H9 (cell line): ENCODE measurements around the gene GNG11. TPM values are rescaled to one million over a fixed set of nuclear protein-coding genes. Genes with fewer than 3 reads are reported as not detected.

Experiments used
- DNase-seq: peaks from one replicate; pipeline ENCODE4 v3.0.0-alpha.2; 2017
- H2AFZ ChIP-seq: one replicate; pipeline ENCODE4 v1.6.1; 2013; ENCODE audit warnings: mild to moderate bottlenecking, low read length, control low read depth, moderate library complexity
- H2AK5ac ChIP-seq: 2 replicates; pipeline ENCODE4 v1.6.1; 2013; ENCODE audit warnings: low read length, control low read depth, mixed read lengths; ENCODE audit not compliant: insufficient read length
- H2BK120ac ChIP-seq: one replicate; pipeline ENCODE4 v1.6.1; 2013; ENCODE audit warnings: low read depth, mild to moderate bottlenecking, low read length, control low read depth, inconsistent platforms; ENCODE audit not compliant: poor library complexity, severe bottlenecking
- H2BK12ac ChIP-seq: 2 replicates; pipeline ENCODE4 v1.6.1; 2013; ENCODE audit warnings: low read length, control low read depth, mixed read lengths, low read depth; ENCODE audit not compliant: insufficient read length
- H2BK15ac ChIP-seq: 2 replicates; pipeline ENCODE4 v1.6.1; 2013; ENCODE audit warnings: low read depth, low read length, control low read depth
- H2BK20ac ChIP-seq: one replicate; pipeline ENCODE4 v1.6.1; 2013; ENCODE audit warnings: low read depth, mild to moderate bottlenecking, low read length, control low read depth, inconsistent platforms; ENCODE audit not compliant: poor library complexity, severe bottlenecking
- H2BK5ac ChIP-seq: 2 replicates; pipeline ENCODE4 v1.6.1; 2013; ENCODE audit warnings: low read length, control low read depth, mixed read lengths; ENCODE audit not compliant: insufficient read length
- H3K14ac ChIP-seq: 2 replicates; pipeline ENCODE4 v1.6.1; 2013; ENCODE audit warnings: low read length, control low read depth; ENCODE audit not compliant: insufficient read depth
- H3K18ac ChIP-seq: 2 replicates; pipeline ENCODE4 v1.6.1; 2013; ENCODE audit warnings: low read depth, mild to moderate bottlenecking, mixed read lengths, low read length, control low read depth; ENCODE audit not compliant: insufficient read length
- H3K23ac ChIP-seq: 2 replicates; pipeline ENCODE4 v1.6.1; 2013; ENCODE audit warnings: low read length, control low read depth, mixed read lengths, low read depth; ENCODE audit not compliant: insufficient read length
- H3K23me2 ChIP-seq: 2 replicates; pipeline ENCODE4 v1.6.1; 2013; ENCODE audit warnings: low read depth, mild to moderate bottlenecking, mixed read lengths, low read length, control low read depth; ENCODE audit not compliant: insufficient read length, poor library complexity, severe bottlenecking
- H3K27ac ChIP-seq: 2 replicates; pipeline ENCODE4 v1.5.1; 2013; ENCODE audit warnings: low read length, control low read depth, mixed read lengths, low read depth; ENCODE audit not compliant: insufficient read length
- H3K27me3 ChIP-seq: 2 replicates; pipeline ENCODE4 v1.6.1; 2013; ENCODE audit warnings: low read length, control low read depth, inconsistent platforms; ENCODE audit not compliant: insufficient read depth
- H3K4ac ChIP-seq: 2 replicates; pipeline ENCODE4 v1.6.1; 2013; ENCODE audit warnings: low read depth, mild to moderate bottlenecking, control low read depth, inconsistent platforms, low read length, moderate library complexity
- H3K4me1 ChIP-seq: 2 replicates; pipeline ENCODE4 v1.6.1; 2013; ENCODE audit warnings: low read length, control low read depth, inconsistent platforms; ENCODE audit not compliant: insufficient read depth
- H3K4me2 ChIP-seq: 2 replicates; pipeline ENCODE4 v1.6.1; 2013; ENCODE audit warnings: low read length, control low read depth, mixed read lengths; ENCODE audit not compliant: insufficient read length, insufficient read depth
- H3K56ac ChIP-seq: 2 replicates; pipeline ENCODE4 v1.6.1; 2013; ENCODE audit warnings: low read depth, mild to moderate bottlenecking, mixed read lengths, low read length, control low read depth; ENCODE audit not compliant: insufficient read length
- H3K79me1 ChIP-seq: 2 replicates; pipeline ENCODE4 v1.6.1; 2013; ENCODE audit warnings: low read depth, mild to moderate bottlenecking, moderate library complexity, low read length, control low read depth, inconsistent platforms; ENCODE audit not compliant: insufficient read depth, poor library complexity, severe bottlenecking
- H3K79me2 ChIP-seq: 2 replicates; pipeline ENCODE4 v1.6.1; 2013; ENCODE audit warnings: low read length, control low read depth, inconsistent platforms; ENCODE audit not compliant: insufficient read depth
- H3K9ac ChIP-seq: 2 replicates; pipeline ENCODE4 v1.6.1; 2013; ENCODE audit warnings: low read length, control low read depth, mixed read lengths; ENCODE audit not compliant: insufficient read length; ENCODE audit errors: extremely low read depth
- H3K9me3 ChIP-seq: one replicate; pipeline ENCODE4 v1.6.1; 2013; ENCODE audit warnings: low read depth, low read length, inconsistent platforms; ENCODE audit not compliant: control insufficient read depth
- H3T11ph ChIP-seq: one replicate; pipeline ENCODE4 v1.6.1; 2013; ENCODE audit warnings: mild to moderate bottlenecking, low read length, control low read depth, inconsistent platforms
- H4K20me1 ChIP-seq: one replicate; pipeline ENCODE4 v1.6.1; 2013; ENCODE audit not compliant: control insufficient read depth, insufficient read length, insufficient read depth
- H4K5ac ChIP-seq: 2 replicates; pipeline ENCODE4 v1.6.1; 2013; ENCODE audit warnings: low read depth, mild to moderate bottlenecking, mixed read lengths, low read length, control low read depth; ENCODE audit not compliant: insufficient read length
- H4K8ac ChIP-seq: replicated peaks from 2 replicates; pipeline ENCODE4 v1.6.1; 2013; ENCODE audit warnings: low read length, control low read depth, mixed read lengths, low read depth; ENCODE audit not compliant: insufficient read length
- H4K91ac ChIP-seq: 2 replicates; pipeline ENCODE4 v1.6.1; 2013; ENCODE audit warnings: low read depth, mild to moderate bottlenecking, moderate library complexity, mixed read lengths, low read length, control low read depth; ENCODE audit not compliant: insufficient read length
- H3K27ac Mint-ChIP-seq, 3 experiments: 2 replicates in 2 of 3; 3 replicates in 1 of 3; pipeline ENCODE4 v1.8.0; 2020 to 2021; ENCODE audit warnings: mixed read lengths in 3 of 3, mild to moderate bottlenecking in 1 of 3, moderate library complexity in 1 of 3
- H3K27me3 Mint-ChIP-seq: 2 replicates; pipeline ENCODE4 v1.8.0; 2021; ENCODE audit warnings: low read depth, mild to moderate bottlenecking, moderate library complexity, mixed read lengths
- H3K36me3 Mint-ChIP-seq, 3 experiments: 2 replicates in 2 of 3; 3 replicates in 1 of 3; pipeline ENCODE4 v1.8.0; 2020 to 2021; ENCODE audit warnings: low read depth in 3 of 3, mixed read lengths in 3 of 3; ENCODE audit not compliant: insufficient read depth in 1 of 3
- H3K4me1 Mint-ChIP-seq, 2 experiments: 2 replicates each; pipeline ENCODE4 v1.8.0; 2020; ENCODE audit warnings: mixed read lengths in 2 of 2
- H3K4me3 Mint-ChIP-seq, 2 experiments: 2 replicates in 1 of 2; 3 replicates in 1 of 2; pipeline ENCODE4 v1.8.0; 2020 to 2021; ENCODE audit warnings: mild to moderate bottlenecking in 2 of 2, mixed read lengths in 2 of 2, moderate library complexity in 1 of 2
- H3K9me3 Mint-ChIP-seq, 2 experiments: 2 replicates in 1 of 2; 3 replicates in 1 of 2; pipeline ENCODE4 v1.8.0; 2020; ENCODE audit warnings: mild to moderate bottlenecking in 2 of 2, mixed read lengths in 2 of 2, moderate library complexity in 1 of 2
- WGBS: extraction: QIAGEN DNeasy Blood & Tissue Kit; methylation state at CpG from one replicate; pipeline ENCODE4 v1.1.7; 2013; ENCODE audit warnings: missing lambda C conversion rate, low lambda C conversion rate, mixed read lengths; ENCODE audit not compliant: insufficient read length; ENCODE audit errors: extremely low coverage; 5-methylcytosine and 5-hydroxymethylcytosine counted together
- total RNA-seq: library from RNA; stranded (reverse); gene quantifications from 2 replicates; pipeline ENCODE4 v1.2.1, GENCODE V29; 2021
- TF ChIP-seq, protein P1 (sequence below): fragments of 200-600 bp; sonication (generic); conservative IDR thresholded peaks from 3 replicates; pipeline ENCODE4 v1.8.0; 2021; ENCODE audit warnings: antibody characterized with exemption, mild to moderate bottlenecking

GNG11 gene
- total RNA-seq, 1 experiment from 2014 or later, result 0.68 TPM

- no peak overlapping the region for H3K27ac Mint-ChIP-seq
- no peak overlapping the region for H2AFZ ChIP-seq
- H3K56ac ChIP-seq, result no peak overlapping the region
- H3K4me1 Mint-ChIP-seq, result no peaks in the 10 kb centered on the region
- H2BK15ac ChIP-seq, result no peak overlapping the region
- no peak overlapping the region for H3K18ac ChIP-seq
- no peak overlapping the region for H4K8ac ChIP-seq
- H3K4me2 ChIP-seq, result no peak overlapping the region
- H2BK12ac ChIP-seq, result no peak overlapping the region
- H4K5ac ChIP-seq, result no peak overlapping the region
- H2BK120ac ChIP-seq, result no peak overlapping the region
- H3K79me1 ChIP-seq, result no peaks in the 10 kb centered on the region
- H3K4ac ChIP-seq, result no peak overlapping the region
- no peak overlapping the region for H3K14ac ChIP-seq
- no peak overlapping the region for H3T11ph ChIP-seq
- no peaks in the 10 kb centered on the region for H3K9me3 ChIP-seq
- no peak overlapping the region for H3K4me3 Mint-ChIP-seq
- no peaks in the 10 kb centered on the region for H3K36me3 Mint-ChIP-seq
- no peaks in the 10 kb centered on the region; the same call in 1 of the 2 replicates for H3K27me3 Mint-ChIP-seq
- H2BK5ac ChIP-seq, result no peak overlapping the region
- no peaks in the 10 kb centered on the region for H3K9me3 Mint-ChIP-seq
- DNase-seq, result no peak
- WGBS, result no CpG with 5 or more reads among the region's 1 CpG
- H3K23ac ChIP-seq, result no peak overlapping the region
- H3K79me2 ChIP-seq, result no peaks in the 10 kb centered on the region
- H4K91ac ChIP-seq, result no peak overlapping the region
- no peaks in the 10 kb centered on the region for H3K27me3 ChIP-seq
- no peak overlapping the region for H3K27ac ChIP-seq
- H2BK20ac ChIP-seq, result no peak overlapping the region
- H2AK5ac ChIP-seq, result no peak overlapping the region
- no peaks in the 10 kb centered on the region for H4K20me1 ChIP-seq
- H3K4me1 ChIP-seq, result no peaks in the 10 kb centered on the region
- TF ChIP-seq, protein P1, sequence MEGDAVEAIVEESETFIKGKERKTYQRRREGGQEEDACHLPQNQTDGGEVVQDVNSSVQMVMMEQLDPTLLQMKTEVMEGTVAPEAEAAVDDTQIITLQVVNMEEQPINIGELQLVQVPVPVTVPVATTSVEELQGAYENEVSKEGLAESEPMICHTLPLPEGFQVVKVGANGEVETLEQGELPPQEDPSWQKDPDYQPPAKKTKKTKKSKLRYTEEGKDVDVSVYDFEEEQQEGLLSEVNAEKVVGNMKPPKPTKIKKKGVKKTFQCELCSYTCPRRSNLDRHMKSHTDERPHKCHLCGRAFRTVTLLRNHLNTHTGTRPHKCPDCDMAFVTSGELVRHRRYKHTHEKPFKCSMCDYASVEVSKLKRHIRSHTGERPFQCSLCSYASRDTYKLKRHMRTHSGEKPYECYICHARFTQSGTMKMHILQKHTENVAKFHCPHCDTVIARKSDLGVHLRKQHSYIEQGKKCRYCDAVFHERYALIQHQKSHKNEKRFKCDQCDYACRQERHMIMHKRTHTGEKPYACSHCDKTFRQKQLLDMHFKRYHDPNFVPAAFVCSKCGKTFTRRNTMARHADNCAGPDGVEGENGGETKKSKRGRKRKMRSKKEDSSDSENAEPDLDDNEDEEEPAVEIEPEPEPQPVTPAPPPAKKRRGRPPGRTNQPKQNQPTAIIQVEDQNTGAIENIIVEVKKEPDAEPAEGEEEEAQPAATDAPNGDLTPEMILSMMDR, result no peak
- no peaks in the 10 kb centered on the region for H3K23me2 ChIP-seq
- H3K9ac ChIP-seq, result no peak overlapping the region
Observed at GRCh38 chr7:93948106-93948505, 26.6 kb downstream of the GNG11 start.
